GM04504 (cell line): ENCODE results near the gene BTBD2.
A peak's percentile ranks its signal among the peaks of the same experiment; 100 is the strongest.

Source experiments
- DNase-seq: peaks from one replicate; pipeline ENCODE4 v3.0.0-alpha.2; 2012; ENCODE audit warnings: low read depth

BTBD2 gene

GRCh38 chr19:2050991-2051772 lies 35.7 kb upstream of the BTBD2 start, which contains the start of gene MKNK2:
Gene MKNK2 (minus strand): TSS chr19:2051244. CDS start chr19:2050851, 393 bp downstream.
- DNase-seq, result peak; percentile 77

GRCh38 chr19:2050349-2050990 lies 35.0 kb upstream of the BTBD2 start:
- no peak for DNase-seq

GRCh38 chr19:2049741-2050348 lies 34.3 kb upstream of the BTBD2 start:
- DNase-seq, result no peak

- no peak for DNase-seq
Observed at GRCh38 chr19:2048959-2049740, 33.6 kb upstream of the BTBD2 start.

- DNase-seq, result no peak
Observed at GRCh38 chr19:2048104-2048958, 32.8 kb upstream of the BTBD2 start.

- no peak for DNase-seq
Observed at GRCh38 chr19:2047449-2048103, 32.1 kb upstream of the BTBD2 start.

GRCh38 chr19:2047076-2047448 lies 31.5 kb upstream of the BTBD2 start:
- DNase-seq, result no peak

GRCh38 chr19:2046046-2046907 lies 30.8 kb upstream of the BTBD2 start:
- no peak for DNase-seq

GRCh38 chr19:2045501-2046045 lies 30.1 kb upstream of the BTBD2 start:
- DNase-seq, result no peak

GRCh38 chr19:2044709-2045500 lies 29.4 kb upstream of the BTBD2 start:
- DNase-seq, result no peak

- no peak for DNase-seq
Observed at GRCh38 chr19:2043961-2044708, 28.6 kb upstream of the BTBD2 start.

GRCh38 chr19:2043251-2043641 lies 27.7 kb upstream of the BTBD2 start:
- DNase-seq, result no peak

- no peak for DNase-seq
Observed at GRCh38 chr19:2042485-2043250, 27.2 kb upstream of the BTBD2 start.

GRCh38 chr19:2041683-2042484 lies 26.4 kb upstream of the BTBD2 start:
- no peak for DNase-seq

GRCh38 chr19:2041433-2041682 lies 25.8 kb upstream of the BTBD2 start:
- no peak for DNase-seq

GRCh38 chr19:2040647-2041432 lies 25.3 kb upstream of the BTBD2 start:
- no peak for DNase-seq
